ENCODE results near the gene C17orf50. TPM values are rescaled to one million over a fixed set of nuclear protein-coding genes. Genes with fewer than 3 reads are reported as not detected.

Gene C17orf50
- total RNA-seq, 1 experiment from 2014 or later, result not detected

- TF ChIP-seq ZFX (IDR thresholded peaks at IDR 0.05) (no peak), POLR2A (IDR thresholded peaks at IDR 0.05; ENCODE audit: borderline replicate concordance, extremely low read depth, insufficient read depth, insufficient read length) (no peak), TCF7L2 (IDR thresholded peaks at IDR 0.05; ENCODE audit: borderline replicate concordance, extremely low read depth, insufficient read depth, insufficient read length) (no peak), SIN3A (IDR thresholded peaks at IDR 0.05; ENCODE audit: low read depth) (no peak)
- no peak overlapping the region for H2AFZ ChIP-seq (ENCODE audit: low read depth, low read length, poor library complexity, severe bottlenecking)
- H3K79me2 ChIP-seq (ENCODE audit: insufficient read depth, low read length), result no peaks in the 10 kb centered on the region
- no TSS peak for BruUV-seq (replicated peaks)
- DNase-seq (ENCODE audit: low read depth, low spot score) (no peak), ATAC-seq (no peak)
- no peaks in the 10 kb centered on the region for H3K36me3 ChIP-seq (ENCODE audit: control insufficient read depth in 1 of 2, insufficient read depth in 2 of 2, low read length in 2 of 2)
- no peaks in the 10 kb centered on the region for H3K9me2 ChIP-seq (ENCODE audit: insufficient read depth)
- CTCF ChIA-PET, result interaction anchor here (1.0 to 5.1 kb wide), 5 partner anchors 11 to 42 kb away, joined by 6 to 76 read pairs (median 8); partner anchors contain the start of gene TAF15
- no peak overlapping the region for H3K4me2 ChIP-seq (ENCODE audit: low read length)
- H3K27me3 ChIP-seq (ENCODE audit: insufficient read depth, low read length), result no peaks in the 10 kb centered on the region
- POLR2A ChIA-PET, result interaction anchor here (1.2 kb wide), 1 partner anchor 42 kb away, joined by 8 read pairs; the partner anchor contains the start of gene TAF15
- H4K20me1 ChIP-seq (ENCODE audit: insufficient read depth), result no peaks in the 10 kb centered on the region
- no peak overlapping the region for H3K27ac ChIP-seq (ENCODE audit: low read depth, low read length)
- H3K9ac ChIP-seq (ENCODE audit: low read length), result no peak overlapping the region
- intact Hi-C loops (cut with micrococcal nuclease), result no loop called here
- no peak overlapping the region for H3K4me3 ChIP-seq (replicated peaks in 1 of 2; ENCODE audit: low read depth in 1 of 2, low read length in 2 of 2)
- RAD21 ChIA-PET (ENCODE audit: low non-redundant PET in 1 of 2, low total read pairs in 2 of 2, uncharacterized antibody in 2 of 2, unreplicated experiment in 2 of 2), result interaction anchor here in 1 of 2 experiments (1.0 to 1.2 kb wide), 2 partner anchors 22 to 38 kb away, joined by 3 to 10 read pairs; no protein-coding TSS in a partner anchor
- H3K9me3 ChIP-seq (ENCODE audit: control insufficient read depth in 1 of 2, insufficient read depth in 1 of 2, low read depth in 1 of 2, low read length in 2 of 2), result no peaks in the 10 kb centered on the region
- peaks cover 5 to 12% of the 10 kb centered on the region in 2 experiments; a peak in 3 of 4 replicates for H3K4me1 ChIP-seq (ENCODE audit: control insufficient read depth in 1 of 2, insufficient read depth in 2 of 2, low read length in 2 of 2)
These were observed 5.8 kb downstream of the C17orf50 start for GRCh38 chr17:35766489-35766877.

GRCh38 chr17:35766903-35767510 is 6.3 kb downstream of the C17orf50 start:
- DNase-seq (ENCODE audit: low read depth, low spot score) (no peak), ATAC-seq (no peak)
- CTCF ChIA-PET, result interaction anchor here (1.0 to 5.1 kb wide), 5 partner anchors 11 to 42 kb away, joined by 6 to 76 read pairs (median 8); partner anchors contain the start of gene TAF15
- Histone ChIP-seq H3K9me3 (ENCODE audit: control insufficient read depth in 1 of 2, insufficient read depth in 1 of 2, low read depth in 1 of 2, low read length in 2 of 2) (no peaks in the 10 kb centered on the region), H3K9me2 (ENCODE audit: insufficient read depth) (no peaks in the 10 kb centered on the region), H3K4me1 (ENCODE audit: control insufficient read depth in 1 of 2, insufficient read depth in 2 of 2, low read length in 2 of 2) (peaks cover 5 to 12% of the 10 kb centered on the region in 2 experiments; a peak in 3 of 4 replicates), H3K79me2 (ENCODE audit: insufficient read depth, low read length) (no peaks in the 10 kb centered on the region), H3K27ac (ENCODE audit: low read depth, low read length) (no peak overlapping the region), H3K4me3 (replicated peaks in 1 of 2; ENCODE audit: low read depth in 1 of 2, low read length in 2 of 2) (no peak overlapping the region), H4K20me1 (ENCODE audit: insufficient read depth) (no peaks in the 10 kb centered on the region), H2AFZ (ENCODE audit: low read depth, low read length, poor library complexity, severe bottlenecking) (no peak overlapping the region), H3K9ac (ENCODE audit: low read length) (no peak overlapping the region), H3K36me3 (ENCODE audit: control insufficient read depth in 1 of 2, insufficient read depth in 2 of 2, low read length in 2 of 2) (no peaks in the 10 kb centered on the region), H3K27me3 (ENCODE audit: insufficient read depth, low read length) (no peaks in the 10 kb centered on the region), H3K4me2 (ENCODE audit: low read length) (no peak overlapping the region)
- BruUV-seq (replicated peaks), result no TSS peak
- intact Hi-C loops (cut with micrococcal nuclease), result no loop called here
- TF ChIP-seq RAD21 (IDR thresholded peaks at IDR 0.05; ENCODE audit: low read depth) (peak; percentile 85), JUND (IDR thresholded peaks at IDR 0.05) (no peak), CTCF (IDR thresholded peaks at IDR 0.05 in 2 of 3, conservative IDR thresholded peaks at IDR 0.05 in 1 of 3; ENCODE audit: borderline replicate concordance in 1 of 3, insufficient read depth in 1 of 3, low read depth in 2 of 3, low read length in 2 of 3) (peak; percentile 58 to 93 (median 60)), SRF (IDR thresholded peaks at IDR 0.05; ENCODE audit: low read depth) (no peak)
- POLR2A ChIA-PET, result interaction anchor here (1.2 kb wide), 1 partner anchor 42 kb away, joined by 8 read pairs; the partner anchor contains the start of gene TAF15
- RAD21 ChIA-PET (ENCODE audit: low non-redundant PET in 1 of 2, low total read pairs in 2 of 2, uncharacterized antibody in 2 of 2, unreplicated experiment in 2 of 2), result interaction anchor here in 1 of 2 experiments (1.0 to 1.2 kb wide), 2 partner anchors 21 to 37 kb away, joined by 3 to 10 read pairs; no protein-coding TSS in a partner anchor

All from HCT116 (cell line).